HG03066 (cell line): ENCODE measurements around the gene SOX4.

ENCODE experiments used
- ATAC-seq: cut with Tn5 transposase; IDR thresholded peaks from one replicate; pipeline ENCODE4 v1.9.1; 2021; ENCODE audit warnings: low read depth; ENCODE audit not compliant: unreplicated experiment

The SOX4 gene

GRCh38 chr6:21592953-21593352 lies 598 bp upstream of the SOX4 start:
- ATAC-seq, result no peak

DNA sequence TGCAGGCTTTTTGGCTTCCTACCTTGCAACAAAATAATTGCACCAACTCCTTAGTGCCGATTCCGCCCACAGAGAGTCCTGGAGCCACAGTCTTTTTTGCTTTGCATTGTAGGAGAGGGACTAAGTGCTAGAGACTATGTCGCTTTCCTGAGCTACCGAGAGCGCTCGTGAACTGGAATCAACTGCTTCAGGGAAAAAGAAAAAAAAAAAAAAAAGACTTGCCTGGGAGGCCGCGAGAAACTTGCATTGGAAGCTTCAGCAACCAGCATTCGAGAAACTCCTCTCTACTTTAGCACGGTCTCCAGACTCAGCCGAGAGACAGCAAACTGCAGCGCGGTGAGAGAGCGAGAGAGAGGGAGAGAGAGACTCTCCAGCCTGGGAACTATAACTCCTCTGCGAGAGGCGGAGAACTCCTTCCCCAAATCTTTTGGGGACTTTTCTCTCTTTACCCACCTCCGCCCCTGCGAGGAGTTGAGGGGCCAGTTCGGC lies 420 bp downstream of the SOX4 start:
- peak; percentile 12 for ATAC-seq

DNA sequence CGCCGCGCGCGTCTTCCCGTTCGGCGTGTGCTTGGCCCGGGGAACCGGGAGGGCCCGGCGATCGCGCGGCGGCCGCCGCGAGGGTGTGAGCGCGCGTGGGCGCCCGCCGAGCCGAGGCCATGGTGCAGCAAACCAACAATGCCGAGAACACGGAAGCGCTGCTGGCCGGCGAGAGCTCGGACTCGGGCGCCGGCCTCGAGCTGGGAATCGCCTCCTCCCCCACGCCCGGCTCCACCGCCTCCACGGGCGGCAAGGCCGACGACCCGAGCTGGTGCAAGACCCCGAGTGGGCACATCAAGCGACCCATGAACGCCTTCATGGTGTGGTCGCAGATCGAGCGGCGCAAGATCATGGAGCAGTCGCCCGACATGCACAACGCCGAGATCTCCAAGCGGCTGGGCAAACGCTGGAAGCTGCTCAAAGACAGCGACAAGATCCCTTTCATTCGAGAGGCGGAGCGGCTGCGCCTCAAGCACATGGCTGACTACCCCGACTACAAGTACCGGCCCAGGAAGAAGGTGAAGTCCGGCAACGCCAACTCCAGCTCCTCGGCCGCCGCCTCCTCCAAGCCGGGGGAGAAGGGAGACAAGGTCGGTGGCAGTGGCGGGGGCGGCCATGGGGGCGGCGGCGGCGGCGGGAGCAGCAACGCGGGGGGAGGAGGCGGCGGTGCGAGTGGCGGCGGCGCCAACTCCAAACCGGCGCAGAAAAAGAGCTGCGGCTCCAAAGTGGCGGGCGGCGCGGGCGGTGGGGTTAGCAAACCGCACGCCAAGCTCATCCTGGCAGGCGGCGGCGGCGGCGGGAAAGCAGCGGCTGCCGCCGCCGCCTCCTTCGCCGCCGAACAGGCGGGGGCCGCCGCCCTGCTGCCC lies 1.1 kb downstream of the SOX4 start:
- peak; percentile 14 for ATAC-seq

GRCh38 chr6:21595285-21596144 lies 2.0 kb downstream of the SOX4 start:
- ATAC-seq, result peak; percentile 14

DNA sequence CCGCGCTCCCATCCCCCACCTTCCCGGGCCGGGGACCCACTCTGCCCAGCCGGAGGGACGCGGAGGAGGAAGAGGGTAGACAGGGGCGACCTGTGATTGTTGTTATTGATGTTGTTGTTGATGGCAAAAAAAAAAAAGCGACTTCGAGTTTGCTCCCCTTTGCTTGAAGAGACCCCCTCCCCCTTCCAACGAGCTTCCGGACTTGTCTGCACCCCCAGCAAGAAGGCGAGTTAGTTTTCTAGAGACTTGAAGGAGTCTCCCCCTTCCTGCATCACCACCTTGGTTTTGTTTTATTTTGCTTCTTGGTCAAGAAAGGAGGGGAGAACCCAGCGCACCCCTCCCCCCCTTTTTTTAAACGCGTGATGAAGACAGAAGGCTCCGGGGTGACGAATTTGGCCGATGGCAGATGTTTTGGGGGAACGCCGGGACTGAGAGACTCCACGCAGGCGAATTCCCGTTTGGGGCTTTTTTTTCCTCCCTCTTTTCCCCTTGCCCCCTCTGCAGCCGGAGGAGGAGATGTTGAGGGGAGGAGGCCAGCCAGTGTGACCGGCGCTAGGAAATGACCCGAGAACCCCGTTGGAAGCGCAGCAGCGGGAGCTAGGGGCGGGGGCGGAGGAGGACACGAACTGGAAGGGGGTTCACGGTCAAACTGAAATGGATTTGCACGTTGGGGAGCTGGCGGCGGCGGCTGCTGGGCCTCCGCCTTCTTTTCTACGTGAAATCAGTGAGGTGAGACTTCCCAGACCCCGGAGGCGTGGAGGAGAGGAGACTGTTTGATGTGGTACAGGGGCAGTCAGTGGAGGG lies 2.8 kb downstream of the SOX4 start:
- no peak for ATAC-seq

DNA sequence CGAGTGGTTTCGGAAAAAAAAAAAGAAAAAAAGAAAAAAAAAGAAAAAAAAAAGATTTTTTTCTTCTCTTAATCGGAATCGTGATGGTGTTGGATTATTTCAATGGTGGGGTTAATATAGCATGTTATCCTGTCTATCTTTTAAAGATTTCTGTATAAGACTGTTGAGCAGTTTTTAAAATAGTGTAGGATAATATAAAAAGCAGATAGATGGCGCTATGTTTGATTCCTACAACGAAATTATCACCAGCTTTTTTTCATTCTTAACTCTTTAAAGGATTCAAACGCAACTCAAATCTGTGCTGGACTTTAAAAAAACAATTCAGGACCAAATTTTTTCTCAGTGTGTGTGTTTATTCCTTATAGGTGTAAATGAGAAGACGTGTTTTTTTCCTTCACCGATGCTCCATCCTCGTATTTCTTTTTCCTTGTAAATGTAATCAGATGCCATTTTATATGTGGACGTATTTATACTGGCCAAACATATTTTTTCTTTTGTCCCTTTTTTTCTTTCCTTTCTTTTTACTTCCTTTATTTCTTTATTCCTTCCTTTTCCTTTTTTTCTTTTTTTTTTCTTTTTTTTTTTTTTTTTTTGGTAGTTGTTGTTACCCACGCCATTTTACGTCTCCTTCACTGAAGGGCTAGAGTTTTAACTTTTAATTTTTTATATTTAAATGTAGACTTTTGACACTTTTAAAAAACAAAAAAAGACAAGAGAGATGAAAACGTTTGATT lies 3.6 kb downstream of the SOX4 start:
- ATAC-seq, result no peak

- no peak for ATAC-seq
These were observed 4.5 kb downstream of the SOX4 start for GRCh38 chr6:21597801-21598673.

DNA sequence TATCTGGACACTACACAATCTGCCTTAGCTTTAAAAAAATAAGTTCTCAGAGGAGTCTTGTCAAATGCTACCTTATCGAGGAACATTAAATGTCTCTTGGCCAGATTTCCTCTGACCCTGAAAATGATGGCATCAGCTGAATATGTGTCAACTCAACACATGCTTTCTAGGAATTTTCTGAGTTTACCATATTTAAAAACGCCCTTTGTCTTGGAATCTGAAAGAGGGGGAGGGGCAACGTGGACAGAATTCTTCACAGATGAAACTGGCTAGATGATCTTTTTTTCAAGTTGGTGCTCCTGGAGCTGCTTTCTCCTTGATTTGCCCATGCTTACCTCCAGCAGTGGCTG lies 5.1 kb downstream of the SOX4 start:
- ATAC-seq, result no peak

- ATAC-seq, result no peak
These were observed 5.6 kb downstream of the SOX4 start for GRCh38 chr6:21599051-21599696.

GRCh38 chr6:21601339-21601923 lies 7.9 kb downstream of the SOX4 start:
- ATAC-seq, result no peak

DNA sequence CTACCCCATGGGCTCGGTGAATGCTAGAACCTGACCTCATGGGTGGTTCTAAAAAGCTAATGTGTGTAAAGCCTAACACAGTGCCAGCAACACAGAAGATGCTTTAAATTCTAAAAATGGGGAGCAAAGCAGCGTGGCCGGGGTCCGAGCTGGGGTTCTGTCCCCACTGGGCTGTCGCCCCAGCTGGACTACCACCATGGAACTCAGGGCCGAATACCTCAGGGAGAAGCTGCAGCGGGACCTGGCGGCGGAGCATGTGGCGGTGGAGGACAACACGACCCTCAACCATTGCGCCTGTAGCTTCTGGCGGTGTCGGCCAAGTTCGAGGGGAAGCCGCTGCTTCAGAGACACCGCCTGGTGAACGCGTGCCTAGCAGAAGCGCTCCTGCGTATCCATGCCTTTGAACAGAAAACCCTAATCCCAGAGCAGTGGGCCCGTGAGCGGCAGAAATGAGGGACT lies 8.4 kb downstream of the SOX4 start:
- ATAC-seq, result no peak

GRCh38 chr6:21603082-21603952 lies 9.8 kb downstream of the SOX4 start:
- no peak for ATAC-seq

DNA sequence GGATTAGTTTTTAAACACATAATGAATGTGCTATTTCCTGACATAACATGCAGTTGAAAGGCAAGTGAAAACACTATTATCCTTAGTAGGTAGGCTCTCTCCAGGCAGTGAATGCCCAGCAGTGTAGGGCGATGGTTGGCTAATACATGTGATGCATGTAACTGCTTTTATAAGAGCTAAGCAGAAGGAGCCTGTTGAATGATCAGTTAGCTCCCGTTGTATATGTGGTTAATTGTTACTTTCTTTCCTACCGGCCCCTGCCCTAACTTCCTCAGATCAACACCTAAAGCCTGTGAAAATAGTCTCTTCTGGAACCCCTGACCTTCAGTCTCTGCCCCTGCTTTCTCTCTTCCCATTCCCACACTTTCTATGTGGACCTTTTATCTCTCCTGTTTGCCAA lies 10.5 kb downstream of the SOX4 start:
- ATAC-seq, result no peak

DNA sequence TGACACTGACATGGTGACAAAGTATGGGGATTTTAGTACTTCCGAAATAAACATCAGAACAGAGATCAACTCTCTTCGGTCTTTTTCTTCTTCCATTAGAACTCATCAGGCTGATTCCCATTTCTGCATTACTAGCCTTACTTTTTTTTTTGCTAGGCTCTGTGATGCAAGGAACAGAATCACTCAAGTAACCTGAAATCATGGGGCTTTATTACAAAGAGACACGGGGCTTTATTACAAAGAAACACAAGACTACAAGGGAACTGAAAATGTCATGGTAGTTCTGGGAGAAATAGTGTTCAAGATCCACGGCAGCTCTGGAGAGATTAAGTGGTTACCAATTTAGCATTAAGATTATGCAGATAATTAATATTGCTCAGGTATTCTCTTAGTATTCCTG lies 11.6 kb downstream of the SOX4 start:
- ATAC-seq, result no peak

DNA sequence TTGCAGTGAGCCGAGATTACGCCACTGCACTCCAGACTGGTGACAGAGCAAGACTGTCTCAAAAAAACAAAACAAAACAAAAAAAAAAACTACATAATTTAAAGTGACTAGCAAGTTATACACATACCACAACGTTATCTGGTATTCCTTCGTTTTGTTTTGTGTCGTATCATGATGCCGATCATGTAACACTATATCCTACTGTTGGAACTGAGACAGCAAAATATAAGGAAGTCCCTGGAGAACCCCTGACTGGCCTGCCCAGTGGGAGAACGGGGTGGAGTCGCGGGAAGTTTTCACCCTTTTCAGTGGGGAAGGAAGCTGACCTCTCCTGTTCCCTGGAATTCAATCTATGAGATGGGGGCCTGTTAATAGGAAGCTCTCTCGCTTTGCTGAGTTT lies 15.1 kb downstream of the SOX4 start:
- no peak for ATAC-seq

DNA sequence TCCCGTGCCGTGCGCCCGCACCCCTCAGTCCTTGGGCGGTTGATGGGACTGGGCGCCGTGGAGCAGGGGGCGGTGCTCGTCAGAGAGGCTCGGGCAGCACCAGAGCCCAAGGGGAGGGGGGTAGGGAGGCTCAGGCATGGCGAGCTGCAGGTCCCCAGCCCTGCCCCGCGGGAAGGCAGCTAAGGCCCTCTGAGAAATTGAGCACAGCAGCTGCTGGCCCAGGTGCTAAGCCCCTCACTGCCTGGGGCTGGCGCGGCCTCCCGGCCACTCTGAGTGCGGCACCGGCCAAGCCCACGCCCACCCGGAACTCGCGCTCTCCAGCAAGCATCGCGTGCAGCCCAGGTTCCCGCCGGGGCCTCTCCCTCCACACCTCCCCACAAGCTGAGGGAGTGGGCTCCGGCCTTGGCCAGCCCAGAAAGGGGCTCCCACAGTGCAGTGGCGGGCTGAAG lies 16.4 kb downstream of the SOX4 start:
- no peak for ATAC-seq

- ATAC-seq, result peak; percentile 77
These were observed 16.8 kb downstream of the SOX4 start for GRCh38 chr6:21610341-21610740.
